HG03280 (cell line): ENCODE measurements around the gene HMG20B.

Source experiments
- ATAC-seq: cut with Tn5 transposase; IDR thresholded peaks from one replicate; pipeline ENCODE4 v1.9.1; 2021; ENCODE audit warnings: mild to moderate bottlenecking, moderate library complexity; ENCODE audit not compliant: unreplicated experiment

The HMG20B gene

DNA sequence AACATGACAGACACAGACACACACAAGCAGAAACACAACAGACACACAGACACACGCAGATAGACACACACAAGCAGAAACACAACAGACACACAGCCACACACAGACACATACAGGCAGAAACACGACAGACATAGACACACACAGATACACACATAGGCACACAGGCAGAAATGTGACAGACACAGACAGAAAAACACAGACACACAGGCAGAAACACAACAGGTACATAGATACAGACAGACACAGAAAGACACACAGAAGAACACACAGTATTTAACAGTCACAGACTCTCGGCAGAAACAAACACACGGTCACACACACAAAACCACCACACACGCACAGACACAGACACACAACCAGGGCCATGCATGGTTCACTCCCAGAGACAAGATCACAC is 33.0 kb downstream of the HMG20B start:
- no peak for ATAC-seq

GRCh38 chr19:3606174-3606689 is 33.5 kb downstream of the HMG20B start:
- ATAC-seq = no peak

- ATAC-seq = no peak
Measured at GRCh38 chr19:3606690-3607289, 34.0 kb downstream of the HMG20B start, which contains the start of gene TBXA2R. TSS of gene TBXA2R (minus strand) at chr19:3606875. CDS start at chr19:3600634, 6,241 bp downstream.

DNA sequence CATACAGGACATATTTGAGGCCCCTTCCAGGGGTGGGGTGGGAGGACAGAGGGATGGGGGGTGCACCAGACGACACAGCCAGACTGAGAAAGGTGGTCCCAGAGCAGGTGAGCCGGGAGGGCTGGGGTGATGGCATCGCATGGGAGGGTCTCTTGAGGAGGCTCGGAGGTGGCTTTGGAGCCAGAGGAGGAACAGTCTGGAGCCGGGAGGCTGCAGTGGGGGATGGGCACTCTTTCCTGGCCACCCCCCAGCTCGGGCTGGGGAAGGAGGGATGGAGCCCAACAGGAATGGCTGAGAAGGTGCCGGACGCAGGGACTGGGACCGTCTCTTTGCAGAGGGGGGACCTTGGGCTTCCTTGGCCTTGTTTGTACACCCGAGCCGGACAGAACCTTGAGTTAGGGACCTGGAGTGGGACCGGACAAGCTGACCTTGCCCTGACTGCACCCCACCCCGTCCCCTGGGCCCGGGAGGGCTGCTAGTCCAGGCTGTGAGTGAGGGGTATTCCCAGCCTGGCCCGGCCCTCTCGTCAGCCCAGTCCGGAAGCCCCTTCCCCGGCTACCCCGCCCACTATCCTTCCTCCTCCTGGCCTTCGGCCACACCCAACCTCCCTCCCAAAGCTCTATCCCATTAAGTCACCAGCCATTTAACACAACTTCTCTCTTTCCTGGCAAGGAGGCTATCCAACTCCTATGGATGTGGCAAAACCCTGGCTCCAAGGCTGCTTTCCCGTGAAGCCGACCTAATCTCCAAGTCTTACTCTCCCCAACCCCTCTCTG is 34.7 kb downstream of the HMG20B start:
- no peak for ATAC-seq

GRCh38 chr19:3608079-3608641 is 35.4 kb downstream of the HMG20B start:
- ATAC-seq = no peak

DNA sequence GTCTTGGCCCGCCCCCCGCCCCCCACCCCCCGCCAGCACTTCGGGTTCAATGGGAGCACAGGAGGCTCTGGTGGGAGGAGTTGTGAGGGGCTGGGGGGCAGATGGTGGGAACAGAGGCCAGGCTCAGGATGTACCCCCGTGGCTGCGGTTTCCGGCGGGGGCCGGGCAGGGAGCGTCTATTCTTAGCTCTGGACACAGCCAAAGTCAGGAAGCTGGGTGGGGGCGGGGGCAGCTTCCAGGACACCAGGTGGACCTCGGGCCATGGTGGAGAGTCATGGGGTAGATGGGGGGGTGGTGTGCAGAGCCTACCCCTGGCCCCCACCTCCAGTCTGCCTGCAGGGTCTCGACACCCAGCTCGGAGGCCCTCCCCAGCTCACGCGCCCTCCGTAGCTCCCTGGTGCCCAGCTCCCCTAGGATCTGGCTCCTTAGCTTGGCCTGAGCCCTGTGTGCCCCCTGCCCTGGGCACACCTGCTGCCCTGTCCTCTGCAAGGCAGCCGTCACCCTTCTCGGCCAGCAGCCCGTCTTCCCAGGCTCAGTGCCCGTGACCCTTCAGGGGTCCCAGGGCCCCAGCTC is 36.1 kb downstream of the HMG20B start:
- ATAC-seq = no peak

DNA sequence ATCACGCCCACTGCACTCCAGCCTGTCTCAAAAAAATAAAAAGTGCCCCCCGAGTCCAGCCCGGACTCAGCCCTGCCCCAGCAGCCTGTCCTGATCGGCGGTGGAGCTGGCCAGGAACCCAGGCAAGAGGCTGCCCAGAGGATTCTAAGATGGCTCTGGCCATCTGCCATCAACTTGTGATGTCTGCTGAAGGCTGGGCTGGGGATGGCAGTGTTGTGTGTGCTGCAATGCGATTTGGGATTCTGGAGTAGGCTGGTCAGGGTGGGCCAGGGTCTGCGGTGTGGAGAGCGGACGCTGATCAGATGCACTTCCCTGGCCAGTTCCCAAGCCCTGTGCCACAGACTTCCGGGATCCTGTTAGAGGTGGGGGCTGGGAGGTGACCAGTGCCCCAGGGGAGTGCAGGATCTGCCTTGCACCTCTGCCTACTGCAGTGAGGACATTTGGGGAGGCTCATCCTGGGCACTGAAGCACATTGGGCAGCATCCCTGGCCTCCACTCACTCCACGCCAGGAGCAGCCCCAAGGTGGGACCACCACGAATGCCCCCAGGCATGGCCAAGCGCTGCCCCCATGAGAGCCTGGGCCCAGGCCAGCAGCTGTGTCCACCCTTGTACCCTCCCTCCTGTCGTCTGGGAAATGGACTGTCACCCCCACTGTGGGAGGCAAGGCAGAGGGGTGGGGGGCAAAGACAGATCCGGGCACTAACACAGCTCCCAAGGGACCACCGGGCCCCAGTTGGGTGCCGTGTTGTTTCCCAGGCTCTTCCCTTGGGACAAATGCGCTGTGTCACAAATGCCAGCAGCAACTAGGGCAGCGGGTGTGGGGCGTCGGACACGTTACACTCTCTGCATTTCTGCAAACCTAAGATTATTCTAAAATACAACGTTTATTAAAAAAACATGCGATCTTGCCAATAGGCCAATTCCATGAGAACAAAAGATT is 37.3 kb downstream of the HMG20B start:
- no peak for ATAC-seq

DNA sequence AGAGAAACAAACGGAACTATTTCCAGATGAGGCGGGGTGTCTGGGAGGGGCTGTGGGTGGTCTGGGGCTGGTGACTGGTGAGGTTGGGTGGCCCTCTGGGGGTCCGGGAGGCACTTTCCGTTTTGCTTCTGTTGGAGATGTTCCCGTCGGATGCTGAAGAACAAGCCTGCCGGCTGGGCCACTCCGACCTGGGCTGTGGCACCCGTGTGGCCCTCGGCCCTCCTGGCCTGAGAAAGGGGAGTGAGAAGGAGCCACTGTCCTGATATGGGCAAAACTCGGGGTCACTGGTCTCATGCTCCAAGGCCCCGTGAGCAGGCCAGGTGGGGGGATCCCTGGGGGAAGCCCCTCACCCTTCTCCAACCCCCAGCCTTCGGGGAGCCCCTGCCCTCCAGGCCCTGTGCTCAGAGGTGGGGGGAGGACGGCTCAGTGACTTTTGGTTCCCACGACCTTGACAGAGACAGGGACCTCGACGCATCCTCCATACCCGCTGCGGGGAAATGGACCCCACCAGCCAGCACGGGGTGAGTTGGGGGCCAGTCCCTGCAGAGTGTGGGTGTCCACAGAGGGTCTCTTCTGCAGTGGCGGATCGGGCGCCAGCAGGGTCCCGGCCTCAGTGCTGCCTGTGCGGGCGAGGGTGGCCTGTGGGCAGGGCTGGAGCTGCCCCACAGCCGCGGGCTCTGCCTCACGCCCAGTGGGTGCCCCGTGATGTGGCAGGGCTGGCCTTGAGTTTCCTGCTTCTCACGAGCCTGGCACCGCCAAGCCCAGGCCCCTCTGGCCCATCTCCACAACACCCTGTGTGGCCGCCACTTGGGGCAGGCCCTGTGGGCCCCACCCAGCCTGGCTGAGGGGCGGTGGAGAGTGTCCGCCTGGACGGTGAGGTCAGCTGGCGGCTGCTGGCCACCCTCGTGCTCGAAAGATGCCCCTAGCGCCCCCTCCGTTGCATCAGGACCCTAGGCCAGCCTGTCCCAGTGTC is 38.3 kb downstream of the HMG20B start:
- ATAC-seq = no peak

DNA sequence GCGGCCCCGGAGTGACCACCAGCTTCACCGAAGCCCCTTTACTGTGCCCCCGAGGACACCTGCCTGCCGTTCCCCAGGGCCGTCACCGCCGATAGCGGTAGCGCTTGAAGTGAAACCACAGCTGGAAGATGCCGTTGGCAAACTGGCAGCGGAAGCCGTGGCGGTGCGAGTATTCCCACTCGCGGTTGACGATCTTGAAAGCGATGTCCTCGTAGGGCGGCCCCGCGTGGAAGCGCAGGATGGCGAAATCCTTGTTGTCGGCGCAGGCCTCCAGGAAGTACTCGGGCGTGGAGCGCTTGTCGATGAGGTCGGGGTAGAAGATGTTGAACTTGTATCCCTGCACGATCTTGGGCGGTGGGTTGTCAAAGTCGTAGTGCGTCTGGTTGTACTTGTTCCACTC is 39.1 kb downstream of the HMG20B start:
- ATAC-seq = no peak

DNA sequence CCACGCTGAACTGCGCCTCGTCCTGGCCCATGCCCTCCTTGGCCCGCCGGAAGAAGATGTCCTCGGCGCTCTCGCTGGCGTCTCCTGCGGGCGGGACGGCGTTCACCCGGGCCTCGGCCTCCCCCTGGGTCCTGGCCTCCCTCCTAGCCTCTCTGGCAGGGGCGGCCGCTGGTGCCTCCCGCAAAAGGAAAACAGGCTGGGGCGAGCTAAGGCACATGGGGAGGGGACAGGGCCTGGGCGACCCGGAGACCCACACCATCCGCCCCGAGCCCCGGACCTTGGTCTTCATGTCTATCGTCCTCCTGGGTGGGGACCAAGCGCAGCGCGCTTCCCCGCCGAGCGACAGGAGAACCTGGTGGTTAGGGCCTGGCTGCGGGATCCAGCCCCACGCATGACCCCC is 39.6 kb downstream of the HMG20B start:
- no peak for ATAC-seq

DNA sequence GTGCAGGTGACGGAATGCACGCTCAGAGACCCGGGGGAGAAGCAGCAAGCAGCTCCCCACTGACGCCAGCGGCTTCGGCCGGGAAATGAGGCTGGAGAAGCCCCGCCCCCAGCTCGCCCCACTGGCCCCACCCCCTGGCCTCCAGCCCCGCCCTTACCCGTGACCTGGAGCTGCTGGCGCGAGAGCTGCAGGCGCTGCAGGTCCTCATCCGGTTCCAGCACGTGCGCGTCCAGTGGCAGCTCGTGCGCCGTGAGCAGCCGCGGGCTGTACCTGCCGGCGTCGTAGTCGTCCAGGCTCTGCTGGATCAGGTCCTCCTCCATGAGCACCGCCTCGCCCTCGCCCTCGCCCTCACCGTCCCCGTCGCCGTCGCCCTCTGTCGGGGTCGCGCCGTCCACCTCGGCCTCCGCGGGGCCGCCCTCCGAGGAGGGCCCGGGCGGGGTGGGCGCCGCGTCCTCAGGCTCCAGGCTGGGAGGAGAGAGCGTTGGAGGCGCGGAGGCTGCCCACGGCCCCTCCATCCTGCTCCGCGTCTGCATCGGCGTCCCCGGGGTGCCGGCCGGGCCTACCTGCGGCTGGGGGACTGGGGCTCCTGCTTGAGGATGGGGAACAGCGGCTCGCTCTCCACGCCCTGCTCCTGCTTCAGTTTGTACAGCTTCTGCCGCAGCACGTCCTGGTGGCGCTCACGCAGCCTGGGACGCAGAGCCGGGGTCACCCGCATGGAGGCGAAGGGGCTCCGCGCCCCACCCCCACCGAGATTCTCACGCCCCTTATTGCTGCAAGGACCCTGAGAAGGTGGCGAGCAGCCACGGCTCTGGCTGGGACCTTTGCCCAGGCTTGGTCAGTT is 40.4 kb downstream of the HMG20B start:
- ATAC-seq = no peak

GRCh38 chr19:3613818-3614661 is 41.3 kb downstream of the HMG20B start:
- no peak for ATAC-seq

GRCh38 chr19:3614858-3615505 is 42.2 kb downstream of the HMG20B start:
- no peak for ATAC-seq

- no peak for ATAC-seq
Measured at GRCh38 chr19:3615524-3616135, 42.9 kb downstream of the HMG20B start.

GRCh38 chr19:3617463-3617862 is 44.7 kb downstream of the HMG20B start:
- ATAC-seq = no peak

GRCh38 chr19:3618144-3618810 is 45.5 kb downstream of the HMG20B start:
- no peak for ATAC-seq
